DOHH2 (cell line): ENCODE measurements around the gene PIAS1.
A peak's percentile ranks its signal among the peaks of the same experiment; 100 is the strongest.

ENCODE experiments used
- H3F3A ChIP-seq: fragments of 200-600 bp; sonication (generic), shearing (Covaris generic); 2 replicates; pipeline ENCODE4 v1.6.0; 2016; ENCODE audit warnings: antibody characterized with exemption, mild to moderate bottlenecking; ENCODE audit not compliant: control insufficient read depth, insufficient read depth
- H3K27ac ChIP-seq: fragments of 200-600 bp; sonication (generic); 2 replicates; pipeline ENCODE4 v1.5.1; 2014; ENCODE audit warnings: low read depth, mild to moderate bottlenecking, low read length, moderate library complexity
- H3K27me3 ChIP-seq: fragments of 200-600 bp; sonication (generic); 2 replicates; pipeline ENCODE4 v1.6.1; 2014; ENCODE audit warnings: mild to moderate bottlenecking, low read length, mixed read lengths; ENCODE audit not compliant: control insufficient read depth
- H3K36me3 ChIP-seq: fragments of 200-600 bp; sonication (generic); 2 replicates; pipeline ENCODE4 v1.6.1; 2014; ENCODE audit warnings: mild to moderate bottlenecking, low read length, moderate library complexity, mixed read lengths; ENCODE audit not compliant: control insufficient read depth
- H3K4me1 ChIP-seq: fragments of 200-600 bp; sonication (generic); 2 replicates; pipeline ENCODE4 v1.6.1; 2014; ENCODE audit warnings: mild to moderate bottlenecking, low read length, mixed read lengths; ENCODE audit not compliant: control insufficient read depth
- H3K4me2 ChIP-seq: fragments of 200-600 bp; sonication (generic); 2 replicates; pipeline ENCODE4 v1.6.0; 2014; ENCODE audit warnings: mild to moderate bottlenecking, low read length, moderate library complexity
- H3K4me3 ChIP-seq: fragments of 200-600 bp; sonication (generic); 2 replicates; pipeline ENCODE4 v1.5.1; 2014; ENCODE audit warnings: mild to moderate bottlenecking, low read length, mixed read lengths
- H3K79me2 ChIP-seq: fragments of 200-600 bp; sonication (generic); 2 replicates; pipeline ENCODE4 v1.6.1; 2014; ENCODE audit warnings: mild to moderate bottlenecking, low read length, mixed read lengths; ENCODE audit not compliant: control insufficient read depth
- H3K9me2 ChIP-seq: fragments of 200-600 bp; sonication (generic); replicated peaks from 2 replicates; pipeline ENCODE4 v1.6.1; 2014; ENCODE audit warnings: mild to moderate bottlenecking, low read length, mixed read lengths; ENCODE audit not compliant: control insufficient read depth
- H3K9me3 ChIP-seq: fragments of 200-600 bp; sonication (generic); 2 replicates; pipeline ENCODE4 v1.6.1; 2014; ENCODE audit warnings: antibody characterized with exemption, low read length, mixed read lengths; ENCODE audit not compliant: control insufficient read depth, insufficient read depth
- H4K20me1 ChIP-seq: fragments of 200-600 bp; sonication (generic); 2 replicates; pipeline ENCODE4 v1.6.0; 2014; ENCODE audit warnings: low read depth, mild to moderate bottlenecking, antibody characterized with exemption, low read length, moderate library complexity; ENCODE audit not compliant: control insufficient read depth, insufficient read depth
- EZH2phosphoT487 ChIP-seq: fragments of 200-600 bp; sonication (generic); IDR thresholded peaks from 2 replicates; pipeline ENCODE4 v1.6.1; 2017; ENCODE audit warnings: borderline replicate concordance, mild to moderate bottlenecking, antibody characterized with exemption, low read length, moderate library complexity, mixed read lengths
- TF ChIP-seq, protein P1 (sequence below): fragments of 200-600 bp; sonication (generic); IDR thresholded peaks from one replicate; pipeline ENCODE4 v1.5.1; 2014; ENCODE audit warnings: antibody characterized with exemption, mild to moderate bottlenecking, low read depth, low read length; ENCODE audit not compliant: poor library complexity, severe bottlenecking

PIAS1 gene

DNA sequence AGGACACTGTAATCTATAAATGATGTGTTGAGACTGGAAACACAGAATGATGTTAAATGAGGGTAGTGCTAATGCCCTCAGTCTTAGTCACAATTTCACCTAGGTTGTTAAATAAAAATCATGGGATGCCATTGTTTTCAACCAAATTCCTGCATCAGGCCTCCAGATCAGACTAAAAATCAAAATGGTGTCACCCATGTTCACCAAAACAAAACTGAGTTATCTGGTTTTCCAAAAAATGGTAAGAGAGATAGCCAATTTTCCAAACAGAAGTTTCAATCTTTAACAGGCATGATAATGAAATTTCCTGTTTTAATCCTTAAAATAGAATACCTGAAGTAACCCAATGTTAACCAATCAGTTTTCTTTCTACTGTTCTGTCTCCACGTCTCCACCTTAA lies 2.2 kb upstream of the PIAS1 start:
- Histone ChIP-seq H3K4me1 (peaks cover 30% of the 10 kb centered on the region), H4K20me1 (peaks cover 13% of the 10 kb centered on the region), H3K4me3 (no peak overlapping the region), H3K4me2 (no peak overlapping the region), H3K36me3 (peaks cover 17% of the 10 kb centered on the region), H3F3A (0 out of 2 replicates have a peak, but pooled peaks cover 3% of the 10 kb centered on the region), H3K9me2 (no peaks in the 10 kb centered on the region), H3K79me2 (peaks cover 27% of the 10 kb centered on the region), H3K27me3 (no peaks in the 10 kb centered on the region), H3K27ac (no peak overlapping the region), H3K9me3 (no peaks in the 10 kb centered on the region)
- TF ChIP-seq, protein P1, sequence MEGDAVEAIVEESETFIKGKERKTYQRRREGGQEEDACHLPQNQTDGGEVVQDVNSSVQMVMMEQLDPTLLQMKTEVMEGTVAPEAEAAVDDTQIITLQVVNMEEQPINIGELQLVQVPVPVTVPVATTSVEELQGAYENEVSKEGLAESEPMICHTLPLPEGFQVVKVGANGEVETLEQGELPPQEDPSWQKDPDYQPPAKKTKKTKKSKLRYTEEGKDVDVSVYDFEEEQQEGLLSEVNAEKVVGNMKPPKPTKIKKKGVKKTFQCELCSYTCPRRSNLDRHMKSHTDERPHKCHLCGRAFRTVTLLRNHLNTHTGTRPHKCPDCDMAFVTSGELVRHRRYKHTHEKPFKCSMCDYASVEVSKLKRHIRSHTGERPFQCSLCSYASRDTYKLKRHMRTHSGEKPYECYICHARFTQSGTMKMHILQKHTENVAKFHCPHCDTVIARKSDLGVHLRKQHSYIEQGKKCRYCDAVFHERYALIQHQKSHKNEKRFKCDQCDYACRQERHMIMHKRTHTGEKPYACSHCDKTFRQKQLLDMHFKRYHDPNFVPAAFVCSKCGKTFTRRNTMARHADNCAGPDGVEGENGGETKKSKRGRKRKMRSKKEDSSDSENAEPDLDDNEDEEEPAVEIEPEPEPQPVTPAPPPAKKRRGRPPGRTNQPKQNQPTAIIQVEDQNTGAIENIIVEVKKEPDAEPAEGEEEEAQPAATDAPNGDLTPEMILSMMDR = no peak
- no peak for TF ChIP-seq EZH2phosphoT487

DNA sequence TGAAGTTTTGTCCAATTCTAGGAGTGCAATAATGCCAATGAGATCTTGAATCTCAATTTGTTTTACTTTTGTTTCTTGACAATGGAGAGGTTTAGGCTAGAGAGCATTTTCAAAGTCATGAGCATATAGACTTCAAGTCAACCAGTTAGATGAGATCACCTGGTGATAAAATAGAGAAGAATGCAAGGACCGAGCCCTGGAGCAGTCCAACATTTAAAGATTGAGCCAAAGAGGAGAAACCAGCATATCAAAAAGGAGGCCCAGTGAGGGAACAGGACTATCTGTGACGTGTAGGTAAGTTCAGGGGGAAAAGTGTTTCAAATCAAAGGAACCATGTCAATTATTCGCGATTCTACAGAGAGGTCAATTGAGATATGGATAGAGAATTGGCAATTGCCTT lies 1.7 kb upstream of the PIAS1 start:
- Histone ChIP-seq H3F3A (0 out of 2 replicates have a peak, but pooled peaks cover 3% of the 10 kb centered on the region), H4K20me1 (peaks cover 16% of the 10 kb centered on the region), H3K4me1 (peaks cover 33% of the 10 kb centered on the region), H3K9me3 (no peaks in the 10 kb centered on the region), H3K9me2 (no peaks in the 10 kb centered on the region), H3K4me3 (no peak overlapping the region), H3K79me2 (peaks cover 32% of the 10 kb centered on the region), H3K36me3 (peaks cover 20% of the 10 kb centered on the region), H3K27me3 (no peaks in the 10 kb centered on the region), H3K27ac (no peak overlapping the region), H3K4me2 (no peak overlapping the region)
- no peak for TF ChIP-seq EZH2phosphoT487
- TF ChIP-seq, protein P1 = no peak

DNA sequence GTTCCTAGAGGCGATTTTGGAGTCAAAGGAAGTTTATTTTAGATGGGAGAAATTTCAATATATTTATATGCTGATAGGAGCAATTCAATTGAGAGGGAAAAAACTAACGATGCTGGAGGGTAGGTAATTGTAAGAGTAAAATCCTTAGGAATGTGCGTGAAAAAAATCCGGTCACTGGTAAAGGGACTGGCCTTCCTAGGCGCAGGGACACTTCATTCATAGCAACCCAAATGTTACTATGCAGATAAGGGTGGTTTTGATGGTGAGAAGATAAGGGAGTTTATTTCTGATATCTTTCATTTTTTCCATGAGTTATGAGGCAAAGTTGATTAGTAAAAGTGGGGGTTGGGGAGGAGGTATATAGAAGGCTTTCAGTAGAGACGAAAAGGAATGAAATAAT lies 1.1 kb upstream of the PIAS1 start:
- Histone ChIP-seq H3K27me3 (no peaks in the 10 kb centered on the region), H3K4me3 (peak overlapping the region; percentile 93; the same call in 1 of the 2 replicates), H3K9me3 (no peaks in the 10 kb centered on the region), H4K20me1 (peaks cover 19% of the 10 kb centered on the region), H3K4me1 (peaks cover 33% of the 10 kb centered on the region), H3F3A (0 out of 2 replicates have a peak, but pooled peaks cover 3% of the 10 kb centered on the region), H3K27ac (no peak overlapping the region), H3K79me2 (peaks cover 38% of the 10 kb centered on the region), H3K36me3 (peaks cover 23% of the 10 kb centered on the region), H3K4me2 (peak overlapping the region; percentile 84), H3K9me2 (no peaks in the 10 kb centered on the region)
- TF ChIP-seq, protein P1 = no peak
- no peak for TF ChIP-seq EZH2phosphoT487
